GM23338 (cell line): ENCODE data around the gene ZNF740.

Source experiments
- CTCF ChIP-seq, 2 experiments: fragments of 200-600 bp in 1 of 2; sonication (generic) in 1 of 2; conservative IDR thresholded peaks; 2 replicates each; pipeline versions ENCODE4 v1.5.1 to v1.6.1; 2016 to 2017; ENCODE audit warnings: antibody characterized with exemption in 2 of 2, low read depth in 2 of 2, mild to moderate bottlenecking in 2 of 2, moderate library complexity in 1 of 2
- ETS1 ChIP-seq: IDR thresholded peaks from 2 replicates; pipeline ENCODE4 v1.6.1; 2016; ENCODE audit warnings: antibody characterized with exemption
- EZH2 ChIP-seq: fragments of 200-600 bp; sonication (generic); IDR thresholded peaks from one replicate; pipeline ENCODE4 v1.8.0; 2017; ENCODE audit warnings: antibody characterized with exemption, mild to moderate bottlenecking, low read depth; ENCODE audit not compliant: unreplicated experiment
- EZH2phosphoT487 ChIP-seq: fragments of 200-600 bp; sonication (generic); IDR thresholded peaks from one replicate; pipeline ENCODE4 v1.8.1; 2018; ENCODE audit warnings: antibody characterized with exemption; ENCODE audit not compliant: unreplicated experiment
- POLR2AphosphoS5 ChIP-seq: IDR thresholded peaks from 2 replicates; pipeline ENCODE4 v1.6.1; 2016; ENCODE audit warnings: antibody characterized with exemption, low read depth
- REST ChIP-seq: IDR thresholded peaks from one replicate; pipeline ENCODE4 v1.6.1; 2018; ENCODE audit warnings: antibody characterized with exemption; ENCODE audit not compliant: unreplicated experiment
- ZNF114 ChIP-seq: fragments of 250-450 bp; sonication (Bioruptor Pico); IDR thresholded peaks from 2 replicates; pipeline ENCODE4 v1.5.0; 2020; ENCODE audit warnings: mild to moderate bottlenecking, moderate library complexity
- ZNF331 ChIP-seq: fragments of 250-450 bp; sonication (Bioruptor Pico); IDR thresholded peaks from 2 replicates; pipeline ENCODE4 v1.5.0; 2020; ENCODE audit warnings: low read depth, mild to moderate bottlenecking, moderate library complexity

- TF ChIP-seq REST (no peak), POLR2AphosphoS5 (no peak), EZH2 (no peak), ETS1 (no peak), EZH2phosphoT487 (no peak), CTCF (conservative IDR thresholded peaks at IDR 0.05; ENCODE audit: low read depth in 2 of 2) (no peak), ZNF331 (no peak), ZNF114 (CRISPR knock-in tag) (no peak)
These were observed 38.2 kb downstream of the ZNF740 start for GRCh38 chr12:53218551-53219291.
